ENCODE data around the gene SLC35F4. TPM values are rescaled to one million over a fixed set of nuclear protein-coding genes. Genes with fewer than 3 reads are reported as not detected.

SLC35F4 gene
- total RNA-seq, 4 donors from 2014 or later = not detected

- Histone ChIP-seq H3K36me3 (no peaks in the 10 kb centered on the region), H3K9me3 (no peaks in the 10 kb centered on the region), H3K27ac (no peak overlapping the region), H3K27me3 (no peaks in the 10 kb centered on the region), H3K4me3 (no peak overlapping the region), H3K4me1 (no peaks in the 10 kb centered on the region)
- intact Hi-C loops (cut with DNase I; ENCODE audit: low total_unique reads) (no loop called here), in situ Hi-C loops (cut with MboI; ENCODE audit: low sequenced_read_pairs in 4 of 4) (no loop called here)
- TF ChIP-seq CTCF (IDR thresholded peaks at IDR 0.05 in 4 of 5, conservative IDR thresholded peaks at IDR 0.05 in 1 of 5) = no peak
- TF ChIP-seq POLR2A (IDR thresholded peaks at IDR 0.05) = no peak
- ATAC-seq (no peak), DNase-seq (no peak)
Observed at GRCh38 chr14:57707219-57707618, 158.7 kb downstream of the SLC35F4 start.

GRCh38 chr14:57704763-57705162, 161.1 kb downstream of the SLC35F4 start:
- ATAC-seq = no peak
- TF ChIP-seq CTCF (IDR thresholded peaks at IDR 0.05 in 4 of 5, conservative IDR thresholded peaks at IDR 0.05 in 1 of 5) (no peak), POLR2A (IDR thresholded peaks at IDR 0.05) (no peak)
- no peak overlapping the region for H3K4me3 ChIP-seq
- no peaks in the 10 kb centered on the region for H3K9me3 ChIP-seq
- H3K27ac ChIP-seq = no peak overlapping the region
- H3K27me3 ChIP-seq = no peaks in the 10 kb centered on the region
- intact Hi-C loops (cut with DNase I; ENCODE audit: low total_unique reads) (no loop called here), in situ Hi-C loops (cut with MboI; ENCODE audit: low sequenced_read_pairs in 4 of 4) (no loop called here)
- H3K4me1 ChIP-seq = no peaks in the 10 kb centered on the region
- DNase-seq = no peak
- H3K36me3 ChIP-seq = no peaks in the 10 kb centered on the region

- DNase-seq (no peak), ATAC-seq (no peak)
- Histone ChIP-seq H3K27me3 (no peaks in the 10 kb centered on the region), H3K4me1 (no peaks in the 10 kb centered on the region), H3K9me3 (no peaks in the 10 kb centered on the region), H3K4me3 (no peak overlapping the region), H3K36me3 (no peaks in the 10 kb centered on the region), H3K27ac (no peak overlapping the region)
- in situ Hi-C loops (cut with MboI; ENCODE audit: low sequenced_read_pairs in 4 of 4) = no loop called here
- intact Hi-C loops (cut with DNase I; ENCODE audit: low total_unique reads) = no loop called here
- no peak for TF ChIP-seq POLR2A (IDR thresholded peaks at IDR 0.05)
- TF ChIP-seq CTCF (IDR thresholded peaks at IDR 0.05 in 4 of 5, conservative IDR thresholded peaks at IDR 0.05 in 1 of 5) = no peak
Observed at GRCh38 chr14:57699947-57700346, 165.9 kb downstream of the SLC35F4 start.

GRCh38 chr14:57692671-57693070, 173.2 kb downstream of the SLC35F4 start:
- no peaks in the 10 kb centered on the region for H3K36me3 ChIP-seq
- H3K4me1 ChIP-seq = no peaks in the 10 kb centered on the region
- no peaks in the 10 kb centered on the region for H3K27me3 ChIP-seq
- in situ Hi-C loops (cut with MboI; ENCODE audit: low sequenced_read_pairs in 4 of 4) (no loop called here), intact Hi-C loops (cut with DNase I; ENCODE audit: low total_unique reads) (no loop called here)
- H3K9me3 ChIP-seq = no peaks in the 10 kb centered on the region
- no peak overlapping the region for H3K4me3 ChIP-seq
- no peak overlapping the region for H3K27ac ChIP-seq
- TF ChIP-seq POLR2A (IDR thresholded peaks at IDR 0.05) (no peak), CTCF (IDR thresholded peaks at IDR 0.05 in 4 of 5, conservative IDR thresholded peaks at IDR 0.05 in 1 of 5) (no peak)
- no peak for DNase-seq
- ATAC-seq = no peak

GRCh38 chr14:57687416-57687815, 178.5 kb downstream of the SLC35F4 start:
- Histone ChIP-seq H3K9me3 (no peaks in the 10 kb centered on the region), H3K4me1 (no peaks in the 10 kb centered on the region), H3K27ac (no peak overlapping the region), H3K27me3 (no peaks in the 10 kb centered on the region), H3K4me3 (no peak overlapping the region), H3K36me3 (no peaks in the 10 kb centered on the region)
- ATAC-seq (no peak), DNase-seq (no peak)
- in situ Hi-C loops (cut with MboI; ENCODE audit: low sequenced_read_pairs in 4 of 4) = no loop called here
- no peak for TF ChIP-seq POLR2A (IDR thresholded peaks at IDR 0.05)
- TF ChIP-seq CTCF (IDR thresholded peaks at IDR 0.05 in 4 of 5, conservative IDR thresholded peaks at IDR 0.05 in 1 of 5) = no peak
- intact Hi-C loops (cut with DNase I; ENCODE audit: low total_unique reads) = no loop called here
